ENCODE data around the gene F5. TPM values are rescaled to one million over a fixed set of nuclear protein-coding genes. Genes with fewer than 3 reads are reported as not detected.

F5 gene
- total RNA-seq, 2 experiments from 2014 or later: 39.7 to 40.1 TPM

GRCh38 chr1:169571450-169571849 is 14.8 kb downstream of the F5 start:
- Mint-ChIP-seq H3K9me3 (no peaks in the 10 kb centered on the region), H3K27me3 (no peaks in the 10 kb centered on the region), H3K27ac (no peak overlapping the region), H3K4me1 (peaks cover 2% of the 10 kb centered on the region), H3K36me3 (peaks cover 40% of the 10 kb centered on the region), H3K4me3 (no peak overlapping the region)
- DNase-seq: no peak

GRCh38 chr1:169570172-169570574 is 16.1 kb downstream of the F5 start:
- no peaks in the 10 kb centered on the region for H3K27me3 Mint-ChIP-seq
- H3K4me1 Mint-ChIP-seq: peaks cover 9% of the 10 kb centered on the region
- no peak overlapping the region for H3K4me3 Mint-ChIP-seq
- peaks cover 38% of the 10 kb centered on the region for H3K36me3 Mint-ChIP-seq
- DNase-seq: no peak
- no peaks in the 10 kb centered on the region for H3K9me3 Mint-ChIP-seq
- H3K27ac Mint-ChIP-seq: no peak overlapping the region

GRCh38 chr1:169568497-169568896 is 17.8 kb downstream of the F5 start:
- H3K9me3 Mint-ChIP-seq: peaks cover 9% of the 10 kb centered on the region
- H3K36me3 Mint-ChIP-seq: peaks cover 48% of the 10 kb centered on the region
- no peaks in the 10 kb centered on the region for H3K27me3 Mint-ChIP-seq
- H3K4me1 Mint-ChIP-seq: peaks cover 20% of the 10 kb centered on the region
- no peak overlapping the region for H3K4me3 Mint-ChIP-seq
- no peak for DNase-seq
- H3K27ac Mint-ChIP-seq: no peak overlapping the region

- peaks cover 18% of the 10 kb centered on the region for H3K4me1 Mint-ChIP-seq
- no peak for DNase-seq
- no peak overlapping the region for H3K27ac Mint-ChIP-seq
- no peak overlapping the region for H3K4me3 Mint-ChIP-seq
- peaks cover 44% of the 10 kb centered on the region for H3K36me3 Mint-ChIP-seq
- H3K27me3 Mint-ChIP-seq: no peaks in the 10 kb centered on the region
- peaks cover 13% of the 10 kb centered on the region for H3K9me3 Mint-ChIP-seq
These were observed 20.7 kb downstream of the F5 start for GRCh38 chr1:169565335-169566271.

GRCh38 chr1:169563650-169564049 is 22.6 kb downstream of the F5 start:
- Mint-ChIP-seq H3K9me3 (peaks cover 13% of the 10 kb centered on the region), H3K4me3 (no peak overlapping the region), H3K27ac (no peak overlapping the region), H3K4me1 (peaks cover 18% of the 10 kb centered on the region), H3K36me3 (peaks cover 55% of the 10 kb centered on the region), H3K27me3 (no peaks in the 10 kb centered on the region)
- no peak for DNase-seq

- peaks cover 13% of the 10 kb centered on the region for H3K9me3 Mint-ChIP-seq
- no peak for DNase-seq
- peaks cover 18% of the 10 kb centered on the region for H3K4me1 Mint-ChIP-seq
- no peak overlapping the region for H3K4me3 Mint-ChIP-seq
- H3K27me3 Mint-ChIP-seq: no peaks in the 10 kb centered on the region
- no peak overlapping the region for H3K27ac Mint-ChIP-seq
- H3K36me3 Mint-ChIP-seq: peaks cover 59% of the 10 kb centered on the region
These were observed 23.2 kb downstream of the F5 start for GRCh38 chr1:169563019-169563615.

GRCh38 chr1:169561692-169562091 is 24.6 kb downstream of the F5 start:
- Mint-ChIP-seq H3K36me3 (peaks cover 71% of the 10 kb centered on the region), H3K4me3 (no peak overlapping the region), H3K27me3 (no peaks in the 10 kb centered on the region), H3K27ac (no peak overlapping the region), H3K9me3 (peaks cover 13% of the 10 kb centered on the region), H3K4me1 (peaks cover 18% of the 10 kb centered on the region)
- DNase-seq: no peak

GRCh38 chr1:169557131-169557530 is 29.1 kb downstream of the F5 start:
- Mint-ChIP-seq H3K4me3 (no peak overlapping the region), H3K9me3 (no peaks in the 10 kb centered on the region), H3K27ac (no peak overlapping the region), H3K27me3 (no peaks in the 10 kb centered on the region), H3K4me1 (no peaks in the 10 kb centered on the region), H3K36me3 (peaks cover 57% of the 10 kb centered on the region)
- no peak for DNase-seq

GRCh38 chr1:169550294-169550693 is 36.0 kb downstream of the F5 start:
- Mint-ChIP-seq H3K36me3 (peaks cover 40% of the 10 kb centered on the region), H3K9me3 (no peaks in the 10 kb centered on the region)

GRCh38 chr1:169548282-169548681 is 38.0 kb downstream of the F5 start:
- Mint-ChIP-seq H3K4me3 (no peak overlapping the region), H3K4me1 (peaks cover 2% of the 10 kb centered on the region), H3K36me3 (peaks cover 40% of the 10 kb centered on the region), H3K27me3 (no peaks in the 10 kb centered on the region), H3K27ac (no peak overlapping the region), H3K9me3 (no peaks in the 10 kb centered on the region)
- no peak for DNase-seq

More at GRCh38 chr1:169550294-169550693, 36.0 kb downstream of the F5 start:
- Mint-ChIP-seq H3K4me1 (peaks cover 2% of the 10 kb centered on the region), H3K27ac (no peak overlapping the region), H3K27me3 (no peaks in the 10 kb centered on the region), H3K4me3 (no peak overlapping the region)
- DNase-seq: no peak

- Mint-ChIP-seq H3K9me3 (no peaks in the 10 kb centered on the region), H3K4me3 (no peak overlapping the region), H3K27ac (no peak overlapping the region), H3K36me3 (peaks cover 44% of the 10 kb centered on the region), H3K4me1 (peaks cover 2% of the 10 kb centered on the region), H3K27me3 (no peaks in the 10 kb centered on the region)
- peak; percentile 14 for DNase-seq
These were observed 39.9 kb downstream of the F5 start for GRCh38 chr1:169546087-169546995.

- Mint-ChIP-seq H3K27ac (no peak overlapping the region), H3K36me3 (peaks cover 43% of the 10 kb centered on the region), H3K4me3 (no peak overlapping the region)
These were observed 40.8 kb downstream of the F5 start for GRCh38 chr1:169545472-169545871.

GRCh38 chr1:169538998-169539871 is 47.0 kb downstream of the F5 start:
- no peaks in the 10 kb centered on the region for H3K4me1 Mint-ChIP-seq
- H3K27ac Mint-ChIP-seq: no peak overlapping the region
- H3K27me3 Mint-ChIP-seq: no peaks in the 10 kb centered on the region
- H3K4me3 Mint-ChIP-seq: no peak overlapping the region
- no peak for DNase-seq
- H3K9me3 Mint-ChIP-seq: no peaks in the 10 kb centered on the region
- H3K36me3 Mint-ChIP-seq: peaks cover 35% of the 10 kb centered on the region

More at GRCh38 chr1:169545472-169545871, 40.8 kb downstream of the F5 start:
- Mint-ChIP-seq H3K4me1 (peaks cover 2% of the 10 kb centered on the region), H3K9me3 (no peaks in the 10 kb centered on the region), H3K27me3 (no peaks in the 10 kb centered on the region)
- no peak for DNase-seq

- DNase-seq: no peak
These were observed 51.6 kb downstream of the F5 start for GRCh38 chr1:169534653-169535052.

More at GRCh38 chr1:169534653-169535052, 51.6 kb downstream of the F5 start:
- Mint-ChIP-seq H3K27me3 (no peaks in the 10 kb centered on the region), H3K4me3 (no peak overlapping the region), H3K4me1 (no peaks in the 10 kb centered on the region), H3K9me3 (no peaks in the 10 kb centered on the region), H3K36me3 (peaks cover 54% of the 10 kb centered on the region), H3K27ac (no peak overlapping the region)
